ENCODE measurements around the gene SHBG. TPM values are rescaled to one million over a fixed set of nuclear protein-coding genes. Genes with fewer than 3 reads are reported as not detected.

Gene SHBG
- total RNA-seq, 1 donor from 2014 or later = 5.9 TPM

- peaks cover 17% of the 10 kb centered on the region for H3K4me1 Mint-ChIP-seq (ENCODE audit: low read depth)
- H3K4me3 Mint-ChIP-seq (ENCODE audit: low read depth) = peak overlapping the region; percentile 66
- H3K9me3 Mint-ChIP-seq (ENCODE audit: low read depth) = no peaks in the 10 kb centered on the region
- TF ChIP-seq CTCF (IDR thresholded peaks at IDR 0.05; ENCODE audit: unreplicated experiment) = no peak
- H3K27me3 Mint-ChIP-seq = peaks cover 61% of the 10 kb centered on the region
- no peak for DNase-seq (ENCODE audit: low spot score, unreplicated experiment)
- no peak overlapping the region for H3K27ac Mint-ChIP-seq
- no peaks in the 10 kb centered on the region for H3K36me3 Mint-ChIP-seq (ENCODE audit: insufficient read depth)
These were observed 22.7 kb downstream of the SHBG start for GRCh38 chr17:7652388-7653356.

GRCh38 chr17:7654832-7655540 lies 25.1 kb downstream of the SHBG start:
- H3K27ac Mint-ChIP-seq = no peak overlapping the region

GRCh38 chr17:7655541-7655840 lies 25.6 kb downstream of the SHBG start:
- peaks cover 47% of the 10 kb centered on the region for H3K27me3 Mint-ChIP-seq
- no peak for DNase-seq (ENCODE audit: low spot score, unreplicated experiment)
- TF ChIP-seq CTCF (IDR thresholded peaks at IDR 0.05; ENCODE audit: unreplicated experiment) = no peak
- no peak overlapping the region for H3K4me3 Mint-ChIP-seq (ENCODE audit: low read depth)
- H3K4me1 Mint-ChIP-seq (ENCODE audit: low read depth) = peaks cover 11% of the 10 kb centered on the region
- no peak overlapping the region for H3K27ac Mint-ChIP-seq
- H3K9me3 Mint-ChIP-seq (ENCODE audit: low read depth) = no peaks in the 10 kb centered on the region
- no peaks in the 10 kb centered on the region for H3K36me3 Mint-ChIP-seq (ENCODE audit: insufficient read depth)

More at GRCh38 chr17:7654832-7655540, 25.1 kb downstream of the SHBG start:
- Mint-ChIP-seq H3K4me1 (ENCODE audit: low read depth) (peaks cover 15% of the 10 kb centered on the region), H3K36me3 (ENCODE audit: insufficient read depth) (no peaks in the 10 kb centered on the region), H3K9me3 (ENCODE audit: low read depth) (no peaks in the 10 kb centered on the region), H3K27me3 (peaks cover 52% of the 10 kb centered on the region), H3K4me3 (ENCODE audit: low read depth) (no peak overlapping the region)
- TF ChIP-seq CTCF (IDR thresholded peaks at IDR 0.05; ENCODE audit: unreplicated experiment) = no peak
- no peak for DNase-seq (ENCODE audit: low spot score, unreplicated experiment)

GRCh38 chr17:7656958-7657609 lies 27.1 kb downstream of the SHBG start:
- TF ChIP-seq CTCF (IDR thresholded peaks at IDR 0.05; ENCODE audit: unreplicated experiment) = no peak
- H3K4me1 Mint-ChIP-seq (ENCODE audit: low read depth) = peaks cover 6% of the 10 kb centered on the region
- no peak overlapping the region for H3K4me3 Mint-ChIP-seq (ENCODE audit: low read depth)
- peaks cover 36% of the 10 kb centered on the region for H3K27me3 Mint-ChIP-seq
- H3K9me3 Mint-ChIP-seq (ENCODE audit: low read depth) = no peaks in the 10 kb centered on the region
- no peaks in the 10 kb centered on the region for H3K36me3 Mint-ChIP-seq (ENCODE audit: insufficient read depth)
- DNase-seq (ENCODE audit: low spot score, unreplicated experiment) = no peak
- peak overlapping the region; percentile 78 for H3K27ac Mint-ChIP-seq

Measured in progenitor cell of endocrine pancreas (in vitro differentiated cells).